Activated T-cell treated with anti-CD3 and anti-CD28 coated beads, Interleukin-2, amount 50 U/mL, for 72 hours (primary cell): ENCODE results near the gene SSBP3. TPM values are rescaled to one million over a fixed set of nuclear protein-coding genes. Genes with fewer than 3 reads are reported as not detected.

ENCODE experiments used
- ATAC-seq, 2 donors: fragments of 150-1000 bp; cut with Tn5 transposase; replicated peaks in 1 of 2; 2 replicates each; pipeline ENCODE4 v1.10.0; 2021; ENCODE audit warnings: moderate library complexity in 2 of 2, mild to moderate bottlenecking in 1 of 2
- DNase-seq, 2 donors: peaks; one replicate each; pipeline ENCODE4 v3.0.0; 2021 to 2022; ENCODE audit warnings: mixed read lengths in 1 of 2
- H3K27ac Mint-ChIP-seq: one replicate; pipeline ENCODE4 v1.8.0; 2022; ENCODE audit warnings: mild to moderate bottlenecking, moderate library complexity, mixed read lengths
- H3K27me3 Mint-ChIP-seq: one replicate; pipeline ENCODE4 v1.8.0; 2022; ENCODE audit warnings: low read depth, mixed read lengths
- H3K36me3 Mint-ChIP-seq, 2 donors: one replicate each; pipeline ENCODE4 v1.8.0; 2022; ENCODE audit warnings: mixed read lengths in 2 of 2, mild to moderate bottlenecking in 1 of 2; ENCODE audit not compliant: insufficient read depth in 2 of 2
- H3K4me1 Mint-ChIP-seq: one replicate; pipeline ENCODE4 v1.8.0; 2022; ENCODE audit warnings: low read depth, mixed read lengths
- H3K4me3 Mint-ChIP-seq, 2 donors: one replicate each; pipeline ENCODE4 v1.8.0; 2022; ENCODE audit warnings: mild to moderate bottlenecking in 2 of 2, mixed read lengths in 2 of 2, moderate library complexity in 2 of 2
- H3K9me3 Mint-ChIP-seq, 2 donors: one replicate each; pipeline ENCODE4 v1.8.0; 2022; ENCODE audit warnings: mixed read lengths in 2 of 2
- total RNA-seq, 2 donors: library from RNA; stranded (reverse); gene quantifications; one replicate each; pipeline ENCODE4 v1.2.3, GENCODE V29; 2022

Gene SSBP3
- total RNA-seq, 2 donors from 2014 or later = 70.1 to 84.9 TPM

- H3K4me1 Mint-ChIP-seq = peaks cover 29% of the 10 kb centered on the region
Observed at GRCh38 chr1:54323324-54323739, 82.9 kb downstream of the SSBP3 start.

DNA sequence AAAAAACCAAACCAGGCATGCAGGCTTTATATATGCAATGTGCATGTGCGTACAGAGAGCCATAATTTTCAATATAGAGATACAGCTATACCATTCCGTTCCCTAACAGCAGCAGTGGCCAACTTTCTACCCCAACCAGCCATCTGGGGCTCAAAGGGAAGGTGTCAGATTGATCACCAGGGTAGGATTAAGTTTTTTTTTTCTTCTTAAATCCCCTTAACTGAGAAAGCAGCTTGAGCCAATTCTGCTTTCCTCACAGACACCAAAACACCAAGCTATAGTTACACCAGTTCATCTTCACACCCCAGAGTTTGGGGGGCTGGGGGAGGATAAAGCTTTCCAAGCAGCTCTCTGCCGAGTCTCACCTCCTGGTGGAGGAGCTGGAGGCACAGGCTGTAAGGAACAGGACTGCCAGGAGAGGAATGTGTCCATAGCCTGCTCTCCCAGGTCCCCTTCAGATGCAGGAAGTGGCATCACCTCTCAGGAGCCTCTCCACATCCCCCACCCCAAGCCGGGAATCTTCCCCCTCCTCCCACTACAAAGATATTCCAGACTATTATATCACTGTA, 87.9 kb downstream of the SSBP3 start:
- no peak for DNase-seq
- ATAC-seq = no peak
- peaks cover 23% of the 10 kb centered on the region for H3K4me1 Mint-ChIP-seq
- no peak overlapping the region for H3K4me3 Mint-ChIP-seq
- no peak overlapping the region for H3K27ac Mint-ChIP-seq
- H3K27me3 Mint-ChIP-seq = no peaks in the 10 kb centered on the region
- H3K9me3 Mint-ChIP-seq = no peaks in the 10 kb centered on the region
- no peaks in the 10 kb centered on the region for H3K36me3 Mint-ChIP-seq

More at GRCh38 chr1:54323324-54323739, 82.9 kb downstream of the SSBP3 start:
- ATAC-seq (no peak), DNase-seq (no peak)
- no peaks in the 10 kb centered on the region for H3K36me3 Mint-ChIP-seq
- no peaks in the 10 kb centered on the region for H3K9me3 Mint-ChIP-seq
- no peak overlapping the region for H3K27ac Mint-ChIP-seq
- no peak overlapping the region for H3K4me3 Mint-ChIP-seq
- H3K27me3 Mint-ChIP-seq = no peaks in the 10 kb centered on the region

- peaks cover 21% of the 10 kb centered on the region for H3K4me1 Mint-ChIP-seq
- H3K36me3 Mint-ChIP-seq = no peaks in the 10 kb centered on the region
Observed at GRCh38 chr1:54317084-54317483, 89.1 kb downstream of the SSBP3 start.

DNA sequence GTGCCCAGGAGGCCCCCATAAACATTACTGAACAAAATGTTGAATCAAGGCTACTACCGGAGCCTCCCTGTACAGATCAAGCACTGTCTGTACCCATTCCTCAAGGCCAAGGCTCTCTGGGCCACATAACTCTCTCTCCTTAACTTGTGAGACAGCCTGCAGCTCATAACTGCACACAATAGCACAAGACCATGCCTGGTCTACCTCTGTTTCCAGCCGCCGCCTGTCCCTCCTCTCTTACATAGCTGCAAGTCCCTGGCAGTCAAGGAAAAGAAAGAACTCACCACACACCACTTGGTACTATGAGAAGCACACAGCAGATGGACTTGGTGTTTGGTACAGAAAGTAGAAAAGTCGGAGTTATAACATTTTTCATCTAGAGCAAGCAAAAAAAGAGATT, 91.1 kb downstream of the SSBP3 start:
- Mint-ChIP-seq H3K27ac (no peak overlapping the region), H3K9me3 (no peaks in the 10 kb centered on the region), H3K4me3 (no peak overlapping the region), H3K36me3 (no peaks in the 10 kb centered on the region), H3K4me1 (peaks cover 32% of the 10 kb centered on the region), H3K27me3 (no peaks in the 10 kb centered on the region)
- ATAC-seq = no peak
- no peak for DNase-seq

More at GRCh38 chr1:54317084-54317483, 89.1 kb downstream of the SSBP3 start:
- DNase-seq (no peak), ATAC-seq (no peak)
- Mint-ChIP-seq H3K9me3 (no peaks in the 10 kb centered on the region), H3K27ac (no peak overlapping the region), H3K27me3 (no peaks in the 10 kb centered on the region), H3K4me3 (no peak overlapping the region)

- Mint-ChIP-seq H3K4me1 (peaks cover 36% of the 10 kb centered on the region), H3K27ac (no peak overlapping the region), H3K36me3 (no peaks in the 10 kb centered on the region), H3K9me3 (no peaks in the 10 kb centered on the region), H3K4me3 (no peak overlapping the region), H3K27me3 (no peaks in the 10 kb centered on the region)
- DNase-seq (no peak), ATAC-seq (no peak)
Observed at GRCh38 chr1:54314696-54315095, 91.5 kb downstream of the SSBP3 start.

GRCh38 chr1:54312796-54313316, 93.3 kb downstream of the SSBP3 start:
- H3K36me3 Mint-ChIP-seq = no peaks in the 10 kb centered on the region
- peak in 1 of 2 donors; percentile 10 for ATAC-seq

GRCh38 chr1:54311506-54311905, 94.7 kb downstream of the SSBP3 start:
- H3K36me3 Mint-ChIP-seq = no peaks in the 10 kb centered on the region
- no peak overlapping the region for H3K27ac Mint-ChIP-seq
- DNase-seq (no peak), ATAC-seq (peak; percentile 8 to 12)
- H3K4me1 Mint-ChIP-seq = peaks cover 41% of the 10 kb centered on the region
- no peaks in the 10 kb centered on the region for H3K9me3 Mint-ChIP-seq
- H3K4me3 Mint-ChIP-seq = no peak overlapping the region
- no peaks in the 10 kb centered on the region for H3K27me3 Mint-ChIP-seq

More at GRCh38 chr1:54312796-54313316, 93.3 kb downstream of the SSBP3 start:
- H3K9me3 Mint-ChIP-seq = no peaks in the 10 kb centered on the region
- H3K27ac Mint-ChIP-seq = no peak overlapping the region
- no peak for DNase-seq
- H3K4me3 Mint-ChIP-seq = no peak overlapping the region
- H3K4me1 Mint-ChIP-seq = peaks cover 41% of the 10 kb centered on the region
- H3K27me3 Mint-ChIP-seq = no peaks in the 10 kb centered on the region

DNA sequence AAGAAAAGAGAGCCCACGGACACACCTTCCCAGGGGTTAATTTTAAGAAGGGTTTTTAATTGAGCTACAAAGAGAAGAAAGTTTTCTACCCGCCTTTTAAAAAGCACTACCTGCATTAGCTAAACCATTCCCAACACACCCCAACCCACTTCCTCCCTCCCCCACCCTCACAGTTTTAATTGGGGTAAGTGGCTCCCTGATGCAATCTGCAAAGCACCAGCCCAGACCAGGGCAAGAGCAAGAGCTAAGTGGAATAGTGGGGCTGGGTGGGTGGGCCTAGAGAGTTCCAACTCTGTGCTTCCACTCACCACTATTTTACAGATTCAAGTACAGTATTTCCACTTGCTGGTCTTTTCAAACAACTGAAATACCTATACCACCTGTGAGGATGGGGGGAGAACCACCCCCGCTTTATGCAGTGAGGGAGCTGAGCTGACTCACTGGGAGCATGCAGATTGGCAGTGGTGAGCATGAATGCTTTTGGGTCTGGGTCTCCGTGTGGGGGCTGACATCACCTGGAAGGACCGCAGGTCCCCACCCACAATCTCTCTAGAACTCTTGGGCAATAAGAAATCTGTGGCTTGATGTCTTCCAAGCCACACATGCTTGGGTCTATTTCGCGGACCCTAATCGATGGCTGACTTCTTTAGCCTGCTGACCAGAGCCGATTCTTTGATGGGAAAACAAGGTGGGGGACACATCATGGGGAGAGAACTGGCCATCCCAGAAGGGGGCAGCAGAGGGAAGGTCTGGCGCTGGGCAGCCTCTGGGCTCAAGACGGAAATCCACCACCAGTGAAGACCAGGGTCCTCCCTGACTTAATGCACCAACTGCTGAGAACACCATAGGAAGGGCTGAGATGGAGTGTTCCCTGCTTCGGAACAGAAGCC, 95.5 kb downstream of the SSBP3 start:
- Mint-ChIP-seq H3K9me3 (no peaks in the 10 kb centered on the region), H3K27ac (peak overlapping the region; percentile 69), H3K4me1 (peaks cover 45% of the 10 kb centered on the region), H3K36me3 (no peaks in the 10 kb centered on the region), H3K4me3 (peak overlapping the region; percentile 28 to 57), H3K27me3 (no peaks in the 10 kb centered on the region)
- ATAC-seq (peak; percentile 56 to 69), DNase-seq (peak; percentile 20 to 40)

GRCh38 chr1:54309631-54310366, 96.4 kb downstream of the SSBP3 start:
- Mint-ChIP-seq H3K4me3 (peak overlapping the region; percentile 28 to 37), H3K4me1 (peaks cover 53% of the 10 kb centered on the region), H3K9me3 (no peaks in the 10 kb centered on the region)

GRCh38 chr1:54307305-54307704, 98.9 kb downstream of the SSBP3 start:
- H3K27ac Mint-ChIP-seq = no peak overlapping the region
- no peaks in the 10 kb centered on the region for H3K36me3 Mint-ChIP-seq
- peaks cover 62% of the 10 kb centered on the region for H3K4me1 Mint-ChIP-seq
- no peak overlapping the region for H3K4me3 Mint-ChIP-seq
- ATAC-seq = no peak
- H3K27me3 Mint-ChIP-seq = no peaks in the 10 kb centered on the region
- no peaks in the 10 kb centered on the region for H3K9me3 Mint-ChIP-seq
- DNase-seq = no peak

More at GRCh38 chr1:54309631-54310366, 96.4 kb downstream of the SSBP3 start:
- H3K27ac Mint-ChIP-seq = no peak overlapping the region
- DNase-seq = no peak
- H3K27me3 Mint-ChIP-seq = no peaks in the 10 kb centered on the region
- no peak for ATAC-seq
- H3K36me3 Mint-ChIP-seq = no peaks in the 10 kb centered on the region

GRCh38 chr1:54305906-54306514, 100.2 kb downstream of the SSBP3 start:
- H3K27me3 Mint-ChIP-seq = no peaks in the 10 kb centered on the region
- no peak for ATAC-seq
- H3K27ac Mint-ChIP-seq = no peak overlapping the region
- no peaks in the 10 kb centered on the region for H3K36me3 Mint-ChIP-seq
- no peak for DNase-seq
- H3K4me3 Mint-ChIP-seq = no peak overlapping the region
- no peaks in the 10 kb centered on the region for H3K9me3 Mint-ChIP-seq
- H3K4me1 Mint-ChIP-seq = peaks cover 55% of the 10 kb centered on the region

DNA sequence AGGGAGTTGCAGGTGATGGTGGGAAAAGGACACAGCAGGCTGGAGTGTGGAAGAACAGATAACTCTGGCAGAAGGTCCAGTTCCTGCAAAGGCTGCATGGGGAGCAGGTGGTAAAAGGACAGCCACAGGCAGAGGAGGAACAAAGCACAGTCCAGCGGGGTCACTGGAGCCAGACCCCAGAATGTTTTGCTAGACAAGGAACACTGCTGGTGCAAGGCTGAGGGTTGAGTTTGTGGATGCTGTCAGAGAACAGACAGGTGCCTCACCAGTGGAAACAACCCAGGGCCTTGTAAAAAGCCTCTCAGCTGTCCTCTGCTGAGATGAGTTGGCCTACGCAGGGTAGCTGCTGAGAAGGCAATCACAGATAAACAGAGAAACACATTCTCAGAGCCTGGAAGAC, 101.7 kb downstream of the SSBP3 start:
- Mint-ChIP-seq H3K36me3 (no peaks in the 10 kb centered on the region), H3K27ac (no peak overlapping the region), H3K4me3 (no peak overlapping the region), H3K4me1 (peaks cover 45% of the 10 kb centered on the region), H3K9me3 (no peaks in the 10 kb centered on the region), H3K27me3 (no peaks in the 10 kb centered on the region)
- ATAC-seq = no peak
- no peak for DNase-seq
